Measurements from ENCODE around the gene ATP5PD. TPM values are rescaled to one million over a fixed set of nuclear protein-coding genes. Genes with fewer than 3 reads are reported as not detected.
"Not testable (repeated sequence)": the region's sequence is repeated elsewhere in the genome, so short reads cannot be mapped to it uniquely, and the experiment has no call there.

Gene ATP5PD
- total RNA-seq, 1 experiment from 2014 or later, result 337 TPM

GRCh38 chr17:75082683-75083082 lies 35.9 kb upstream of the ATP5PD start:
- Histone ChIP-seq H3K4me1 (peaks cover 53% of the 10 kb centered on the region), H3K9me3 (replicated peaks) (no peaks in the 10 kb centered on the region), H3K27ac (no peak overlapping the region), H3K36me3 (no peaks in the 10 kb centered on the region), H3K27me3 (no peaks in the 10 kb centered on the region), H3K4me3 (no peak overlapping the region)
- DNase-seq, result no peak

DNA sequence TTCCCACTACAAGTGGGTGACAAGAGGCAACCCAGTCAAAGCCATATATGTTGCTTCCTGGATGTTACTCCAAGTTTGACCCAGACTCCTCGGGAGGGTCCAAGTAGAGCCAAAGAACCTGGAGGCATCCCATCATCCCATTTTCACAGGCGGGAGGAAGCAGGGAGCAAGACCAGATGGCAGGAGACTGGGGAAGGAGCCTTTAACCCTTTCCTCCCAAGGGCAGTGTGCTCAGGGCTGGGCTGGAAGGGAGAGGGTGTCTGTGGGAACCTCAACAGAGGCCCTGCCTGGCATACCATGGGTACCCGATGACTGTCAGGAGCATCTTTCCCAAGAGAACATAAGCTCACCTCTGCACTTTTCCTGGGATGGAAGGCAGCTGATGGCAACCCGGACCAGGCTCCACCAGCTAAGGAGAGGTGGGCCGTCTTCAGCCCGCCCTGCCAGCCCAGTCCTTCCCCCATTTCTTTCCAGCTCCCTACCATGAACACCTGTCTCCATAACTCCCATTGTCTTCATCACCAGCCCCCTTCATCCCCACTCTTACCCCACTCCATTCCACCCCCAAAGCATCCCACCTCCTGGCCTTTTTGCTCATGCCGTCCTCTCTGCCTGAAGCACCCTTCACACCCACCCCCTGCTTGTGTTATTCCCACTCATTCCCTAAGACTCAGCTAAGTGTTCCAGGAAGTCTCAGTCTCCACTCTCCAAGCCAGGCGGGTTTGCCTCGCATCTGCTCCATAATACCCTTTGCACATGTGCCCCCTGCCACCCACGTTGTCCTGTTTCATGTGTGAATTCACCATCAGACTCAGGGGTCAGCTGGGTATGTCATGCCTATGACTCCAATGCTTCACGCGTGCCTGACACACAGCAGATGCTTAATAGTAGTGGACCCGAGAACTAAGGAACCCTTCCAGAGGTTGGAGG lies 35.1 kb upstream of the ATP5PD start:
- peak; percentile 56 to 66 for DNase-seq
- Histone ChIP-seq H3K9me3 (replicated peaks) (no peaks in the 10 kb centered on the region), H3K4me1 (peaks cover 53% of the 10 kb centered on the region), H3K27ac (no peak overlapping the region), H3K36me3 (no peaks in the 10 kb centered on the region), H3K4me3 (no peak overlapping the region), H3K27me3 (no peaks in the 10 kb centered on the region)

DNA sequence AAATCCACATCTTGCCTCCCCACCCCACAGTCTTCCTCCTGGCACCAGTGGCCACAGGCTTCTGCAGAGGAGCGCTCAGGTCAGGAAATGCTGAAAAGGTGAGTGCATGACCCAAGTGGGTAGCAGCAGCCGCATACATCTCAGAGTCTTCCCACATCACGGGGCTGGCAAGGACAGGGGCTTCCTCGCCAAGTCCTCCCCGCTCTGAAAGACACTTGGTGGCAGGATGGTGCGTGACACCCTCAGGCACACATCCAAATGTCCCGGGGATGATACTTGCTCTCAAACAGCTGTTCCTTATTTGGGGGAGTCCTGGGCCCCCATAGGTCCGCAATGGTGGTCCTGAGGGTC lies 32.2 kb upstream of the ATP5PD start:
- H3K27ac ChIP-seq, result no peak overlapping the region

GRCh38 chr17:75078284-75079022 lies 31.7 kb upstream of the ATP5PD start:
- Histone ChIP-seq H3K9me3 (replicated peaks) (no peaks in the 10 kb centered on the region), H3K4me1 (peaks cover 56% of the 10 kb centered on the region), H3K36me3 (no peaks in the 10 kb centered on the region), H3K4me3 (no peak overlapping the region), H3K27me3 (no peaks in the 10 kb centered on the region), H3K27ac (no peak overlapping the region)
- DNase-seq, result peak in 1 of 2 experiments; percentile 52

More for the DNA sequence above, 32.2 kb upstream of the ATP5PD start:
- DNase-seq, result no peak
- Histone ChIP-seq H3K4me1 (peaks cover 57% of the 10 kb centered on the region), H3K36me3 (no peaks in the 10 kb centered on the region), H3K4me3 (no peak overlapping the region), H3K9me3 (replicated peaks) (no peaks in the 10 kb centered on the region), H3K27me3 (no peaks in the 10 kb centered on the region)

DNA sequence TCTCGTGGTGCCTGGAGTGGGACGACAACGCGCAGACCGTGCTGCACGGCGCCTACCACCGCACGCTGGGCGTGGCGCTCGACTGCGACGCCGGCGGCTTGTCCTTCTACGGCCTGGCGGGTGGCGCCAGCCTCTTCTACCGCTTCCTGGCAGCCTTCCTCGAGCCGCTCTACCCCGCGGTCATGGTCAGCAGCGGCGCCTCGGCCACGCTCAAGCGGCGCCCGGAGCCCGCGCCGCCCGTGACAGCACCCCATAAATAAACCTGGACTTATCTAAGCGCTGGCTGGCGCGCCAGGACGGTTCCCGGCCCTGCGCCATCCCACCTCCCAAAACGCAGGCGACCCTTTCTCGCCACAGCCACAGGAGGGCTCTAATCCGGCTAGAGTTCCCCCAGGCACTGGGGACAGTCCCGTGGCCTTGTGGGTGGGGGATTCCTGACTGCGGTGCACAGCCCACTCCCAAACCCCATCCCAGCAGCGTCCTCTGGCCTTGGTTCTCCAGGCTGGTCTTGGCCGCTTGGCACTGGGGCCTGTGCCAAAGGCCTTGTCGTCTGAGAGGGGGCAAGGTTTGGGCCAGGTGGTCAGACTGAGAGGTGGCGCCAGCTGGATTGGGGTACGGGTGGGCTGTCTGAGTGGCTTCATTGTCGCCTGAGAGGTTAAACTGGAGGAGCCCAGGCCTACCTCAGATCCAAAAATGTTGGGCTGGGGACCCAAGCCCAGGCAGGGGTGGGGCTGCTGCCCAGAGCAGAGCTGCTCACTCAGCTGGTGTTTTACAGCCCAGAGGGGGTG lies 30.9 kb upstream of the ATP5PD start:
- DNase-seq, result no peak
- H3K27me3 ChIP-seq, result no peaks in the 10 kb centered on the region
- no peak overlapping the region for H3K4me3 ChIP-seq
- H3K36me3 ChIP-seq, result no peaks in the 10 kb centered on the region
- H3K9me3 ChIP-seq (replicated peaks), result no peaks in the 10 kb centered on the region
- no peak overlapping the region for H3K27ac ChIP-seq
- H3K4me1 ChIP-seq, result peaks cover 54% of the 10 kb centered on the region

GRCh38 chr17:75077072-75077495 lies 30.3 kb upstream of the ATP5PD start:
- Histone ChIP-seq H3K36me3 (no peaks in the 10 kb centered on the region), H3K27me3 (no peaks in the 10 kb centered on the region), H3K27ac (no peak overlapping the region), H3K9me3 (replicated peaks) (no peaks in the 10 kb centered on the region), H3K4me3 (no peak overlapping the region), H3K4me1 (peaks cover 48% of the 10 kb centered on the region)
- DNase-seq, result no peak

DNA sequence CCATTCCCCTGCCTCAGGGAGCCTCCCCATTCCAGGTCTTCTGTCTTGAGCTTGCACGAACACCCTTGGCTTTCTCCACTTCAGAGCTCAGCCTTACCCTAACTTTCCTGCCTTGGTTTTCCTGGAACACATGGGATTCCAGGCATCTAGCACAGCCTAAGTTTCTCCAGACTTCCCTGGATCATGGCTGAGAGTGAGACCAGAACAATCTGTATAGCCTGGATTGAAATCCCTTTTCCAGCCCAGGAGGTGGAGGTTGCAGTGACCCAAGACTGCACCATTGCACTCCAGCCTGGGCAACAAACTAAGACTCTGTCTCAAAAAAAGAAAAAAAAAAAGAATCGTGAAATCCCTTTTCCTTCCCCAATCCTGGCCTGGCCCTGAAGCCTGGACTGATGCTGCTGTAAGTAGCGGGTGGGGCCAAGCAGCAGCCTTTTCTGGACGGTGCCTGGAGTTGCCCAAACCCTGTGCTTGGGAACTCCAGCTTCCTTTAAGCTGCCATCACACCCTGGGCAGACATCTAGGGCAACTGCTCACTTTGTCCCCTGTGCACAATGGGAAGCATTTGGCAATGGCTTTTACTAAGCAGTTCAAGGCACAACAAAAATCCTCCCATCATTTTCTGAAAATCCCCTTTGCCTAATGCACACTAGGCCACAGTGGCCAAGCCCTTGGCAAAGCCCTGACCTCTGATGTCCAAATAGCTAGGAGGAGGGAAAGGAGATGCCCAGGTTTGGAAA lies 29.0 kb upstream of the ATP5PD start:
- DNase-seq, result no peak
- Histone ChIP-seq H3K9me3 (replicated peaks) (no peaks in the 10 kb centered on the region), H3K27me3 (no peaks in the 10 kb centered on the region), H3K4me3 (no peak overlapping the region), H3K4me1 (peaks cover 37% of the 10 kb centered on the region), H3K27ac (no peak overlapping the region), H3K36me3 (no peaks in the 10 kb centered on the region)

GRCh38 chr17:75074532-75074931 lies 27.8 kb upstream of the ATP5PD start:
- H3K27me3 ChIP-seq, result no peaks in the 10 kb centered on the region
- peak; percentile 58 to 63 for DNase-seq
- no peak overlapping the region for H3K4me3 ChIP-seq
- H3K9me3 ChIP-seq (replicated peaks), result no peaks in the 10 kb centered on the region
- H3K27ac ChIP-seq, result no peak overlapping the region
- peaks cover 28% of the 10 kb centered on the region for H3K4me1 ChIP-seq
- H3K36me3 ChIP-seq, result no peaks in the 10 kb centered on the region

GRCh38 chr17:75073618-75074047 lies 26.9 kb upstream of the ATP5PD start:
- no peak for DNase-seq
- Histone ChIP-seq H3K4me1 (peaks cover 19% of the 10 kb centered on the region), H3K4me3 (no peak overlapping the region), H3K27me3 (no peaks in the 10 kb centered on the region), H3K36me3 (no peaks in the 10 kb centered on the region), H3K9me3 (replicated peaks) (no peaks in the 10 kb centered on the region), H3K27ac (no peak overlapping the region)

DNA sequence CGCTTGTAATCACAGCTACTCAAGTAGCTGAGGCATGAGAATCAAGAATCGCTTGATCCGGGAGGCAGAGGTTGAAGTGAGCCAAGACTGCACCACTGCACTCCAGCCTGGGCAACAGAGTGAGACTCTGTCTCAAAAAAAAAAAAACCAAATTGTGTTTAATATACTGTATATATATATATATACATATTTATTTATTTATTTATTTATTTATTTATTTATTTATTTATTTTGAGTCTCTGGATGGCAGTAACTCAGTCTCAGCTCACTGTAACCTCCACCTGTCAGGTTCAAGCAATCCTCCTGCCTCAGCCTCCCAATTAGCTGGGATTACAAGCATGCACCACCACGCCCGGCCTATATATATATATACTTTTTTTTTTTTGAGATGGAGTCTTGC lies 26.1 kb upstream of the ATP5PD start:
- not testable (repeated sequence) for H3K27ac ChIP-seq; DNase-seq; H3K27me3 ChIP-seq; H3K4me3 ChIP-seq; H3K9me3 ChIP-seq (replicated peaks); H3K36me3 ChIP-seq
- H3K4me1 ChIP-seq, result peaks cover 15% of the 10 kb centered on the region

GRCh38 chr17:75071478-75072271 lies 24.9 kb upstream of the ATP5PD start:
- peaks cover 17% of the 10 kb centered on the region for H3K4me1 ChIP-seq
- not testable (repeated sequence) for H3K36me3 ChIP-seq; H3K27me3 ChIP-seq; H3K4me3 ChIP-seq; DNase-seq; H3K27ac ChIP-seq; H3K9me3 ChIP-seq (replicated peaks)

DNA sequence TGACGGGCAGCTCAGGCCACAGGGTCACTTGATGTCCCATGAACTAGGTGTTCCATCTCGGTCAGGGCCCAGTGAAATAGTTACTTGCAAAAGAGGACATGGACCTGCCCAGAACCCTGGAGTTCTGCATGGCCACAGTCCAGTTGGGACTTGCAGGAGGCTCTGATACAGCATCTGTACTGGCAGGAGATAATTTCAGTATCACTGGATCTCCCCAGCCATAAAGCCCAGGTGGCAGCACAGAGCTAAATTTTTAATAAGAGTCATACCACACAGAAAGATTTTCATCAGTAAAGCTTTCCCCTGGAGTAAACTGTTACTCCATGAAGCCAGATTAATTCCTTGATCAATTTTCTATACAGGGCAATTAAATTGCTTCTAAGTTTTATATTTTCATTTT lies 23.0 kb upstream of the ATP5PD start:
- peaks cover 16% of the 10 kb centered on the region for H3K4me1 ChIP-seq
- no peak overlapping the region for H3K4me3 ChIP-seq
- H3K27ac ChIP-seq, result no peak overlapping the region
- no peak for DNase-seq
- no peaks in the 10 kb centered on the region for H3K9me3 ChIP-seq (replicated peaks)
- H3K27me3 ChIP-seq, result no peaks in the 10 kb centered on the region
- H3K36me3 ChIP-seq, result no peaks in the 10 kb centered on the region

DNA sequence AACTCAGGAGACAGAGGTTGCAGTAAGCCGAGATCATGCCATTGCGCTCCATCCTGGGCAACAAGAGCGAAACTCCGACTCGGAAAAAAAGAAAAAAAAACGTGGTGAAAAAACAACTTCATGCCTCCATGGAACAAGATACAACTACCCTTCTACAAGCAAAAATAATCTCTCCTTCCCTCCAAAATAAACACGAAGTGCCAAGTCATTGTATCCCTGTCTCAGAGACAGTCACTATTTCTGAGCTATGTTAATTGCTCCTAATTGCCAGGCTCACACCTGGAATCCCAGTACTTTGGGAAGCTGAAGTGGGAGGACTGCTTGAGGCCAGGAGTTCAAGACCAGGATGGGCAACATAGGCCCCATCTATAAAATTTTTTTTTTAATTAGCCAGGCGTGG lies 22.0 kb upstream of the ATP5PD start:
- Histone ChIP-seq H3K36me3 (peaks cover 2% of the 10 kb centered on the region; the same call in 1 of the 2 replicates), H3K4me1 (peaks cover 7% of the 10 kb centered on the region), H3K9me3 (replicated peaks) (no peaks in the 10 kb centered on the region), H3K27ac (no peak overlapping the region), H3K27me3 (no peaks in the 10 kb centered on the region), H3K4me3 (no peak overlapping the region)
- no peak for DNase-seq

All from SJCRH30 (cell line).